Hepatocyte (in vitro differentiated cells): Measurements from ENCODE around the gene FEZ2.

Experiments used
- CTCF ChIP-seq: fragments of 200-600 bp; sonication (generic); IDR thresholded peaks from 2 replicates; pipeline ENCODE4 v1.5.1; 2016; ENCODE audit warnings: antibody characterized with exemption, mild to moderate bottlenecking; ENCODE audit not compliant: poor library complexity
- EZH2phosphoT487 ChIP-seq: fragments of 200-600 bp; sonication (generic); IDR thresholded peaks from one replicate; pipeline ENCODE4 v1.6.1; 2018; ENCODE audit warnings: antibody characterized with exemption, mild to moderate bottlenecking, low read depth, moderate library complexity; ENCODE audit not compliant: unreplicated experiment, severe bottlenecking

GRCh38 chr2:36634981-36635597, 37.1 kb upstream of the FEZ2 start:
- TF ChIP-seq CTCF (no peak), EZH2phosphoT487 (no peak)
